Measurements from ENCODE around the gene MMP21.

- TF ChIP-seq TARDBP (IDR thresholded peaks at IDR 0.05) (no peak), PKNOX1 (IDR thresholded peaks at IDR 0.05) (no peak), SP1 (IDR thresholded peaks at IDR 0.05) (no peak)
These were observed 17.0 kb upstream of the MMP21 start for GRCh38 chr10:125792342-125793300.
